ENCODE measurements around the gene NPAS2. TPM values are rescaled to one million over a fixed set of nuclear protein-coding genes. Genes with fewer than 3 reads are reported as not detected.
A peak's percentile ranks its signal among the peaks of the same experiment; 100 is the strongest.

NPAS2 gene
- total RNA-seq, 2 donors from 2014 or later, result 24.2 to 45.8 TPM

DNA sequence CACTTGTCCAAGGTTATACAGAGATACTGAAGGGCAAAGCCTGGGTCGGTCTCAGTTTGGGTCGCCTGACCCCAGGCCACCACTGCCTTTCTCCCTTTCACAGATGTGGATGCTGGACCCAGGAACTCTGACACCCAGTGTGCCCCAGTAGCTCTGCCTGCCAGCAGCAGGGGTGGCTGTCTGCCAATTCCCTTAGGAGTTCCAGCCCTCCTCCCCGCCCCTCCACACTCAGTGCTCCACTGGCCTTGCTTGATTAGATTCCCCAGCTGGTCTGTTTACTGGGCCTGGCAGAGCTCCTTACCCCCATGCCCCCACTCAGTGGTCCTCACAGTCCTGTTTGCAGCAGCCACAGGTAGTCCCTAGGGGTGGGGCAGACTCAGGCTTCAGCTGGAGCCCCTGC is 75.5 kb downstream of the NPAS2 start:
- no peaks in the 10 kb centered on the region for H3K4me1 ChIP-seq (replicated peaks)
- intact Hi-C loops (cut with DNase I), result no loop called here
- H3K36me3 ChIP-seq, result no peaks in the 10 kb centered on the region
- 73% methylated on average over 3 of the region's 3 CpGs for WGBS
- no peaks in the 10 kb centered on the region for H3K9me3 ChIP-seq
- H3K27ac ChIP-seq, result no peak overlapping the region
- no peak overlapping the region for H3K4me3 ChIP-seq
- peak; percentile 33 for DNase-seq (ENCODE audit: low spot score)
- TF ChIP-seq POLR2AphosphoS5 (IDR thresholded peaks at IDR 0.05) (no peak), CTCF (IDR thresholded peaks at IDR 0.05) (no peak), POLR2A (IDR thresholded peaks at IDR 0.05) (no peak)
- no peaks in the 10 kb centered on the region for H3K27me3 ChIP-seq (replicated peaks; ENCODE audit: insufficient read depth)

GRCh38 chr2:100895934-100896685 is 76.2 kb downstream of the NPAS2 start:
- 61% methylated on average over 3 of the region's 3 CpGs for WGBS

GRCh38 chr2:100898035-100898665 is 78.2 kb downstream of the NPAS2 start:
- intact Hi-C loops (cut with DNase I), result no loop called here
- Histone ChIP-seq H3K27ac (no peak overlapping the region), H3K36me3 (no peaks in the 10 kb centered on the region), H3K4me3 (no peak overlapping the region), H3K4me1 (replicated peaks) (no peaks in the 10 kb centered on the region), H3K27me3 (replicated peaks; ENCODE audit: insufficient read depth) (no peaks in the 10 kb centered on the region), H3K9me3 (no peaks in the 10 kb centered on the region)
- TF ChIP-seq POLR2AphosphoS5 (IDR thresholded peaks at IDR 0.05), result no peak
- no peak for TF ChIP-seq POLR2A (IDR thresholded peaks at IDR 0.05)
- no peak for TF ChIP-seq CTCF (IDR thresholded peaks at IDR 0.05)
- WGBS, result 84% methylated on average over 8 of the region's 8 CpGs
- DNase-seq (ENCODE audit: low spot score), result no peak

More at GRCh38 chr2:100895934-100896685, 76.2 kb downstream of the NPAS2 start:
- no peak overlapping the region for H3K27ac ChIP-seq
- intact Hi-C loops (cut with DNase I), result no loop called here
- no peaks in the 10 kb centered on the region for H3K9me3 ChIP-seq
- H3K4me1 ChIP-seq (replicated peaks), result no peaks in the 10 kb centered on the region
- H3K4me3 ChIP-seq, result no peak overlapping the region
- H3K36me3 ChIP-seq, result no peaks in the 10 kb centered on the region
- no peak for DNase-seq (ENCODE audit: low spot score)
- TF ChIP-seq POLR2AphosphoS5 (IDR thresholded peaks at IDR 0.05), result no peak
- TF ChIP-seq CTCF (IDR thresholded peaks at IDR 0.05), result no peak
- TF ChIP-seq POLR2A (IDR thresholded peaks at IDR 0.05), result no peak
- H3K27me3 ChIP-seq (replicated peaks; ENCODE audit: insufficient read depth), result no peaks in the 10 kb centered on the region

GRCh38 chr2:100900156-100900795 is 80.3 kb downstream of the NPAS2 start:
- H3K27me3 ChIP-seq (replicated peaks; ENCODE audit: insufficient read depth), result no peaks in the 10 kb centered on the region
- H3K9me3 ChIP-seq, result no peaks in the 10 kb centered on the region
- WGBS, result 89% methylated on average over 5 of the region's 5 CpGs
- no peak for DNase-seq (ENCODE audit: low spot score)
- no peak overlapping the region for H3K4me3 ChIP-seq
- H3K27ac ChIP-seq, result no peak overlapping the region
- intact Hi-C loops (cut with DNase I), result no loop called here
- no peak for TF ChIP-seq POLR2AphosphoS5 (IDR thresholded peaks at IDR 0.05)
- TF ChIP-seq POLR2A (IDR thresholded peaks at IDR 0.05), result no peak
- no peak for TF ChIP-seq CTCF (IDR thresholded peaks at IDR 0.05)
- no peaks in the 10 kb centered on the region for H3K36me3 ChIP-seq
- no peaks in the 10 kb centered on the region for H3K4me1 ChIP-seq (replicated peaks)
